HG03520 (cell line): ENCODE results near the gene DYNC2H1.
"Not testable (repeated sequence)": the region's sequence is repeated elsewhere in the genome, so short reads cannot be mapped to it uniquely, and the experiment has no call there.

Experiments
- ATAC-seq: cut with Tn5 transposase; IDR thresholded peaks from one replicate; pipeline ENCODE4 v1.9.1; 2021; ENCODE audit warnings: mild to moderate bottlenecking, moderate library complexity; ENCODE audit not compliant: unreplicated experiment

DYNC2H1 gene

DNA sequence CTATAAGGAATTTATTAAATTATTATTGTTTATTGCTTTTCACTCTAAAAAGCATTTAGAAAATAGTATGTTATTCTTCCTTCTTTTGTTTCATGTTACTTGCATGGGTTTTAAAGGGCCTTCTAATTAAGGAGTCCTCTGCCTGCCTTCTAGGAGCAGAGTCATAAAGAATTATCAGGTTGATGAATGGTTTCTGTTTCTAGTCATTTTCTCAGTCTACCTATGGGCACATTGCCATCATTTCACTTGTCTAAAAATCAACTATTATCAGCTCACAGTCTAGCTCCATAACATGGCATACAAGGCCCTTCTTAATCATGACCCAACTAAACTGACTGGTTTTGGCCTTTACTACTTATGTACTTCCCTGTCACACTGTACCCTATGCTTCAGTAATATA lies 16.2 kb downstream of the DYNC2H1 start:
- ATAC-seq = no peak

DNA sequence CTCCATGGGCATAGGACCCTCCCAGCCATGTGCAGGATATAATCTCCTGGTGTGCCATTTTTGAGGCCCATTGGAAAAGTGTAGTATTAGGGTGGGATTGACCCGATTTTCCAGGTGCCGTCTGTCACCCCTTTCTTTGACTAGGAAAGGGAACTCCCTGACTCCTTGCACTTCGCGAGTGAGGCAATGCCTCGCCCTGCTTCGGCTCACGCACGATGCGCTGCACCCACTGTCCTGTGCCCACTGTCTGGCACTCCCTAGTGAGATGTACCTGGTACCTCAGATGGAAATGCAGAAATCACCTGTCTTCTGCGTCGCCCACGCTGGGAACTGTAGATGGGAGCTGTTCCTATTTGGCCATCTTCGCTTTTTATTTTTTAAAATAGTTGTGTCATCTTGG lies 32.8 kb downstream of the DYNC2H1 start:
- not testable (repeated sequence) for ATAC-seq

DNA sequence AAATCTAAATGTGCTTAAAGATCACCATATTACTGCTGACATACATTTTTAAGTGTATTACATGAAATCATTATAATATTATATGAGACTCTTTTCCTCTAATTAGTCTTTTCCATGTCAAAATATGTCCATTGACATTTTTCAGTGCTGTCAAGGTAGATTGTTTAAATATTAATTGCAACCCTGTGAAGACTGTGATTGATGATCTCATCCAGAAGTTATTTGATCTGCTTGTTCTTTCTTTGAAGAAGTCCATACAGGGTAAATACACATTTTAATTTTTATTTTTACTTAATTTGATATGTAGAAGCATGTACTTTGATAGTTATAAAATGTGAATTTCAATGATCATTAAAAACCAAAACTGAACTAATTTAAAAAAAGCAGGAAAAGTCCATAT lies 38.4 kb downstream of the DYNC2H1 start:
- no peak for ATAC-seq

DNA sequence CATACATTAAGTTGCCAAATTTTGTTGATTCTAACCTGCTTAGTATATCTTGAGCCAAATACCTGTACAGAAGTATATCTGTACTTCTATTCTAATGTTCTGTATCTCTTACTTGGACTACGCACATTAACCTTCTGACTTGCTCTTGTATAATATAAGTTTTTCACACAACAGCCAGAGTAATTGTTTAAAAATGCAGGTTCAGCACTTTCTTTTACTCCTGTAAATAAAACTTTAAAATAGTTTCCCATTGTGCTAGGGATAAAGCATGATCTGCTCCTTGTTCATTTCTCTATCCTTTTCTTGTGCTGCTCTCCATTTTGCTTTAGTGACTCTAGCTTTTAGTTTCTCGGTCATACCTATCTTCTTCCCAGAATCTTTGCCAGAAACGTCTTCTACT lies 48.3 kb downstream of the DYNC2H1 start:
- no peak for ATAC-seq

DNA sequence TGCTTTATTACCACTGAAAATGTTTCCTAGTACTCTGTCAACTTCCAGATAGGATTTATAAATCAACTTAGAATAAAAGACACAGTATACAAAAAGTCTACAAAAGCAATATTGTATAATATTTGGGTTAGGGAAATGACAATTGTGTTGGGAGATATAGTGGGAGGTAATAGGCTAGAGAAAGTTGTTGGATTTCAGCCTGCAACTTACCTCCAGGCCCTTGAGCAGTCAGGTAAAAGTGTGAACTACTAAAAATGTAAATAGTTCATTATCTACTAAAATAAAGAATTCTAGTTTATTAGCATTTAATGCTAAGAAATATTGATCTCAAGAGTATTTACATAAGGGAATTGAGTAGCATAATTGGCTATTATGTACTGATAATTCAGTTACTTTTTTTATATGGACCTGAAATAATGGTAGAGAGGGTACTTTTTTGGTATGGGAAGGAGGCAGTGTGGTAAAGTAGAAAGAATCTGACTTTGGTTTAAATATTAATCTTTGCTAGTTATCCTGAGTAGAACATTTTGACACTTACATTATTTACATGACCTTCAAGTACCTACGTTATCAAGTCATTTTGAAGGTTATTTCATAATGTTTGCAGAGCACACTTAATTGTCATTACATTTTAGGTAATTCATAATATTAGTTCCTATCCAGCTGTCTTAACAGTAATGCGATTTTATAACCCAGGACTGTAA lies 55.0 kb downstream of the DYNC2H1 start:
- ATAC-seq = no peak

DNA sequence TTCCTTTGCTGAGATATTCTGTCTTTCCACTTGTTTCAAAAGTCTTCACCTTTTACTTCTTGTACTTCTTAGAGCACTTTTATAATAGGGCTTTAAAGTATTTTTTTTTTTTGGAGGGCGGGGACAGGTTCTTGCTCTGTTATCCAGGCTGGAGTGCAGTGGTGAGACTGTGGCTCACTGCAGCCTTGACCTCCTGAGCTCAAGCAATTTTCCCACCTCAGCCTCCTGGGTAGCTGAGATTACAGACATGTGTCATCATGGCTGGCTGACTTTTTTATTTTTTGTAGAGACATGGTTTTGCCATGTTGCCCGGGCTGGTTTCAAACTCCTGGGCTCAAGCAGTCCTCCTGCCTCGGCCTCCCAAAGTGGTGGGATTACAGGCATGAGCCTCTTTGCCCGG lies 57.9 kb downstream of the DYNC2H1 start:
- no peak for ATAC-seq

DNA sequence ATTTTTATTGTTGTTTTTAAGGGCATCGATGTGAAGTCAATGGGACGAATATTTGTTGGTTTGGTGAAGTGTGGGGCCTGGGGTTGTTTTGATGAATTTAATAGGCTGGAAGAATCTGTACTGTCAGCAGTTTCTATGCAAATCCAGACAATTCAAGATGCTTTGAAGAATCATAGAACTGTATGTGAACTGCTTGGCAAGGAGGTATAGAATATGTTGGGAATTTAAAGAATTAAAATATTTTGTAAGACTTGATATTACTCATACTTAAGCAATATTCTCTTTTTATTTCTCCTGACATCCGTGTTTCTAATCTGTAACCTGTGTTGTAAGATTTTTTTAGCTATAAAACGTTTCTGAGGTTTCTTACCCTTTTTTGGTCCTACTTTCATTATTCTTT lies 61.6 kb downstream of the DYNC2H1 start:
- ATAC-seq = no peak

DNA sequence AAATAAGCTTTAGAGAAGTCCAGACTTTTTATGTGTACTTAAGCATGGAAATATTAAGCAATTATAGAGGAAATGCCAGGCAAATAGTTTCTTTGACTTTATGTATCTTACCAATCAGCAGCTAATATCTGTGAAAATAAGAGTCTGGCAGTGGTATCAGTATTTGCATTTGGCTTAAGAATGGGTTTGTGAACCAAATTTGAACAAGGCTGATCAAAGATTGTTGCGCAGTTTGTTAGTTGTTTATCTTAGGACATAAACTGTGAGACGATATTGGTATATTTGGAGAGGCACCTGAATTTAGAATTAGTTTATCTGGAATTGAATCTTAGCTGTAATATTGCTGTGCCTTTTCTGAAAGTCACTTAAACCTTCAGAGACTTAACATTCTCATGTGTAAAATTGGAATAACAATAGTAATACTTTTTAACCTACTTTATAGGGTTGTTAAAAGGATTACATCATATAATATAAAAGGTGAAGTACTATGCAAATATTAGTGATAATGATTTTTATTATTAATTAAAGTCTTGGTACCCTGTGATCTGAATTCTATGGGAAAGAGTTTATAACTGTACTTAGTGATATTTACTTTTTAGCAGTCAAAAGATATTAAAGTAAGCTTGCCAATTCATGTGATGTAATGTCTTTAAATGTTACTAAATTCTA lies 66.4 kb downstream of the DYNC2H1 start:
- no peak for ATAC-seq

DNA sequence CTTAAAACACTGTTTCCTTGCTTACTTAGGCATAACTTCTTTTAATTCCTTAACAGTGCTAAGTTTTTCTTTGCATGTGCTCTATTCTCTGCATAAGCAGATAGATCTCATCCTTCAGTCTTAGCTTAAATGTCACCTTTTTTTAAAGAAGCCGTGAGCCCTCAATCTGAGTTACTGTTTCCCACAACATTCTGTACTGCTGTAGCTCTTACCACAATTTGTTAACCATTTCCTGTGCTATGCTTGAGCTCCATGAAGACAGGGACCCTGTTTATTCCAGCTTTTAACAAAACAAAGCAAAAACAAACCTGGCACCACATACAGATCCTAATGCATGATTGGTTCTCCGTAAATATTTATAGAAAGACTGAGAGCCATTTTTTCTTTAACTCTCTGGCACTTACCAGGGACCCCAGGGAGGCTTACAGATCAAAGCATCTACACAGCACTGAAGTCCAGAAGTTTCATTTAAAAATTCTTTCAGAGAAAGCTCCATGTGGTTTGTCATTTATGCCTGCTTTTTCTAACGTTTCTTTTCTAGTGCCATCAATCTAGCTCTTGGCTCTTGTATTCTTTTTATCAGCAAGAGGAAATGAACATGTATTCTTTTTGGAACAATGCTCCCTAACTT lies 74.9 kb downstream of the DYNC2H1 start:
- ATAC-seq = no peak

DNA sequence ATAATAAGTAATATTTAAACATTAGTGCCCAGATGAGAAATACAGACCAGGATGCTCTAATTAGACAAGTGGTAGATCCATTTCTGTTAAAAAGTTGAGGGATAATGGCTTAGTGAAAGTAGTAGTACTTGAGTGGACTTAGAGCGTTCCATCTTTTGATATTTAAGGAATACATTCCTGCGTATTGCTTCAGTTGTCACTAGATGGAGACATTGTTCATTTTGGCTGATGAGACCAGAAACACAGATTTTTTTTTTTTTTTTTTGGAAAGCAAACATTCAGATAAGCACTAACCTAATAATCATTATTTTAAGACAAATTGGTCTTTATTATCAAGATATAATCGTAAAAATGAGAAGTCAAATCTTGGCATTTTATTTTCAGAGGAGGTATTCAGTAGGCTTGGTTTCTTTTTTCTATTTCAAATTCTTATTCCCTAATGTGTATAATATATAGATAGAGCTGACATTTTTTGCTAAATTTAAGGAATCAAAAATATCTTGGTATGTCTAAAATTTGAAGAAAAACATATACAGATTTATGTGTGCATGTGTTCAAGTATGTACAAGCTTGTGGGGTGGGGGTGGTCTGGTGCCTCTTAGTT lies 92.9 kb downstream of the DYNC2H1 start:
- ATAC-seq = no peak

DNA sequence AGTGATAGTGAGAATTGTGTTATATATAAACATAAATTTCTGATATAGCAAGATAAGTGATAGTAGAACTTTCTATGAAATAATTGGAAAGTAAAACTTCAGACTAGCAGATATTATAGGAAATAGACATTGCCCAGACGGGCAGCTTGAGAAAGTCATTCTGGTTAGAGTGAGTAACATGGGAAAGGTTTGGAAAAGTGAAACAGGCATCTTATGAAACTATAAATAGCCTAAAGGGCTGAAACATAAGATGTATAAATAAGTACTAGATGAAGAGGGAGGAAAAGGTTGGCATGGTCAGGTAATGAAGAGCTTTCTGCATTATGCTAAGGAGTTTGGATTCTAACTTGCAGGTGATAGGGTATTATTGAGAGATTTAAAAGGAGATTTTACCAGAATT lies 101.3 kb downstream of the DYNC2H1 start:
- no peak for ATAC-seq

DNA sequence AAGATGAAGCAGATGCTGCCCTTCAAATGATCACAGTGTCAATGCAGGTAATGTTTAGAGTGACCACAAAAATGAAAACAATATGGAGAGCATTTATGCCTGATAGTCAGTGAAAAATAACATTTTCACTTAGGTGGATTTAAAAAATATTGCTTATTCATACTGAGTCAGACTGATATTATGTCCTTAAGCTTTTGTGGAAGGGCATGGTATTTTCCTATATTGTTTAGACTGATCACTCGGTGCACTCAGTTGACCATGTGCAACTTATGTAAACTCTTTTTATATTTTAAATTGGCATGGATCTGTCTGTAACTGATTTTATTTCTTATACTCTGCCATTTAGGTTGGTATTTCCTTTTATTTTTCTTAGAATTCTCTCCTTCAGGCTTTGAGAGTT lies 106.6 kb downstream of the DYNC2H1 start:
- no peak for ATAC-seq

DNA sequence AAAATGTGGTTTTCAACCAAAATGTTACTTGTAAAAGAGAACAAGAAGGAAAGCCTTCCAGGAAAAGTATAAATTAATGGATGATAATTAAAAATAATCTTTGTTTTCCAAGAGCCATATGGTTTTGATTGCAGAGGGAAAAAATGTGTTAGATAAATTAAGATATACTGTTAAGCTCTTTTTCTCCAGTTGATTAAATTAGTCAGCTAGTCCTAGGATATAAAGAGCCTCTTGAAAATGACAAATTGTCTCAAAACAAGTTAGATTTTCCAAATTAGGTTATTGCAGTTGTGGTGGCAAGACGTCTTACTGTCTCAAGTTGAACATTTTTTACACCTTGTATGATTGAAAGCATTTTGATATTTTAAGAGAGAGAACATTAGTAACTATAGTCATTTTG lies 110.9 kb downstream of the DYNC2H1 start:
- no peak for ATAC-seq

DNA sequence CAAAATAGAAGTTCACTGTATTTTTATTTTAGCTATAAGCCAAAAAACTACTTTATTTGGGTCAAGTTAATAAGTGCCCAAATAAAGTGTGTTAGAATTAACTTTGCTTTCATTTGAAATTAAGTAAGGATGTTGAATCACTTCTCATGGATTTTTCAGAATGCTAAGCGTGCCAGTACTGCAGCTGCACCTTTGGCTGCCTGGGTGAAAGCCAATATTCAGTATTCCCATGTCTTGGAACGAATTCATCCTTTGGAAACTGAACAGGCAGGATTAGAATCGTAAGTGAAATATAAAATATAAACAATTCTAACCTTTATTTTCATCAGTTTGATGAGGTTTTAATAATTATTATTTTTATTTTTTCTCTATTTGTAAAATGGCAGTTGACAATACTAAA lies 113.6 kb downstream of the DYNC2H1 start:
- ATAC-seq = no peak

DNA sequence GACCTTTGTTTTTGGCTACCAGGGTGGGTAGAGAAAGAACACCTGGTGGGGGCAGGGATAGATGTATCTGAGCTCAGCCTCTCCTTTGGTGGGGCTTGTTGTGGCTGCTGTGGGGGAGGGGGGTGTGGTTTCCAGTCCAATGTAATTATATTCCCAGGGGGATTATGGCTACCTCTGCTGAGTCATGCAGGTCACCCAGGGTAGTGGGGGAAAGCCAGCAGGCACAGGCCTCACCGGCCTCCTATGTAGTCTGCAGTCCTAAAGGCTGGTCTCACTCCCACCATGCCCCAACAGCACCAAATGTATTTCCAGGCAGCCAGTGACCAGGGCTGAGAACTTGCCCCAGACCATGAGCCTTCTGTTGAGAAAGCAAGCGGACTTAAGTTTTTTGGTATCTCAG lies 119.6 kb downstream of the DYNC2H1 start:
- no peak for ATAC-seq

DNA sequence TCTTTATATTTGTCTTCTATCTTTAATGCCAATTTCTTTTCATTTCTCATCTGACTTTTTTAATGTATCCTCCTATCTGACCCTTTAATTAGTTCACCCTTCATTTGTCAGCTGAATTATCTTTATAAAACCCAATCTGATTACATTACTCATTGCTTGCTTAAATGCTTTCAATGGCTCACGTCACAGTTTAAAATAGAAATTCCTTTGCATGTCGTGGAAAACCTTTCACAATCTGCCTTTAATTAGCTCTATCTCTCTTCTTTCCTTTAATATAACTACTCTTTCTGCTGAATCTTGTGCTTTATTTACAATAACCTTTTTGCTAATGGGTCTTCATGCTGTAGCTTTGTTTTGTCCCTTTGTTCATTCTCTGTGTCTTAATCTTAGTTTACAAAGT lies 125.7 kb downstream of the DYNC2H1 start:
- ATAC-seq = no peak

DNA sequence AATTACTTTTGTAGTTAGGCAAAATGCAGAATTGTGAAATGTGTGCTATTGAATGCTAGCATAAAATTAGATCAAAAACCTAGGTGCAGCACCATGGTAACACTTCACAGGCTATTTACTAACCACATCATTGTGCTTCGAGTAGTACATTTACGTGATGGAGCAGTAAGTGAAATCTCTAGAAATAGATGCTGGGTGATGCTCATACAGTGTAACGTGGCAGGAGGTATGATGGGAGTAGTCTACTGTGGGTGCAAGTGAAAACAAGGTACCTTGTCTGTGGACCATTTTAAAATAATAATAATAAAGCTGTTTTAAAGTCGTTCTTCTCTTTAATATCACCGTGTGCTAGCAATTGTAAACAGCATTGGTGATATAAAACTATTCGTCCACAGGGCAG lies 132.3 kb downstream of the DYNC2H1 start:
- ATAC-seq = no peak

DNA sequence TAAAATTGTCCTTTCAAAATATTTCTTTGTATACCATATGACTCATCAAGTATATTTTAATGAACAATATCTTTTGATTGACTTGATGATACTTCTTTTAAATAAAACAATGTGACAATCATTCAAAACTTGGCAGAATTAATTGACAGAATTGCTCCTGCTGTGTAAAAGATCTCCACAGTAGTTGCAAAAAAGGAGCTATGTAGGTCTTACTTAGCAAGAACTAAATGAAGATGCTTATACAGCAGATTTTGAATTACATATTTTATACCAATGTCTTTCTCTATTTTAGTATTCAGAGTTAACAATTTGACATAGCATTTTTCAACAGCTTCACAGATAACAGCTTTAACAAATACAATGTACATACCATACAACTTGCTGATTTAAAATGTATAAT lies 144.9 kb downstream of the DYNC2H1 start:
- no peak for ATAC-seq

DNA sequence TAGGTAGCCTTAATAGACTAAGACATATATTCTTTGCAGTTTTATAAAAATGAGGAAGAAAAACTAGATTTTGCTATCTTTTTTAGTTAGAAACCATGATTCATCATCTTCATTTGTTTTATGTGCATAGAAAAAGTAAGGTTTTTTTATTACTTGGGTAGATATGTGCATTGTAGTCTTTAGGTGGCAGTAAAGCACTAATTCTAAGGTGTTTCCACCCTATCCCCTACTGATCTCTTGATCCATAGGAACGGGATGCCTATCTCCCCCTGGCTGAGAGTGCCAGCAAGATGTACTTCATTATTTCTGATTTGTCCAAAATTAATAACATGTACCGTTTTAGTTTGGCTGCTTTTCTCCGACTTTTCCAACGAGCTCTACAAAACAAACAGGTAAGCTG lies 148.1 kb downstream of the DYNC2H1 start:
- no peak for ATAC-seq

DNA sequence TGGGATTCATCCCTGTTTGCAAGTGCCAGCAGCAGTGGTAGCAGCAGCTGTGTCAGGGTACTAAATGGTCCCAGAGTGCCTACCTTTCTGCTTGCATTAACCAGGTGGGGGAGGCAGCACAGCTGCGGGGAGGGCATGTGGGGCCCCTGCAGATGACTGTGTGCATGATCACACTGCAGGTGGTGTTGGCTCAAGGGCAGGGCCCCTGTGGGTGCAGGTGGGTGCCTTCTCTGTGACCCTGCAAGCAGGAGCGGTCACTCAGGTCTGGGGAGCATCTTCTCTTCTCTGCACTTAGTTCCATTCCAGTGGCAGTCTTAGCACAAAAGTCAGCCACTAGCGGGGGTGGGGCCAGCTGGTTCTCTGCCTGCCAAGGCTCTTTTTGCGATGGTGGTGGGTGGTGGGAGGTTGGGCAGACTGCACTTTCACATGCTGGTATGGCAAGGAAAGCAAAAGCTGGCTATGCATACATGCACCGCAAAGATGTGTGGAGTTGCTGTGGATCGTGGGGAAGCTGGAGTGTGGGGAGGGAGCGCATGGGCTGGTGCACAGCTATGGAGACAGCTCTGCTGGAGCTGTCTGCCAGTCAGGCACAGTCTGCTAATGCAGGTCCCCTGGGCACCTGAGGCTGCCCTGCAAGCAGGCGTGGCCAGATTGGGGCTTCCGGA lies 157.1 kb downstream of the DYNC2H1 start:
- ATAC-seq = no peak

DNA sequence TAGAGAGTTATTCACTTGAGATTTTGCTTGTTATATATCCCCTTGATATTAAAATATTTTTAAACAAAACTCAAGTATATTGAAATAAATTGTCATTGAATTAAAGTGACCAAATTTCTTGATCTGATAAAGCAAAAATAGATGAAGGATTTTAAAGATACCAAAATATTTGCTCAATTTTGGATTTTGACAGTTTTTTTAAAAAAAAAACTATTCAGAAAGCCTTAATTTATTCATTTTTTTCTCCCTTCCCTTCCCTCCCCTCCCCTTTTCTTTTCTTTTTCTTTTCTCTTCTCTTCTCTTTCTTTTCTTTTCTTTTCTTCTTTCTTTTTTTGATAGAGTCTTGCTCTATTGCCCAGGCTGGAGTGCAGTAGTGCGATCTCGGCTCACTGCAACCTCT lies 163.7 kb downstream of the DYNC2H1 start:
- ATAC-seq = no peak
